HepG2 (cell line): ENCODE results near the gene NELFB. TPM values are rescaled to one million over a fixed set of nuclear protein-coding genes. Genes with fewer than 3 reads are reported as not detected.

Source experiments
- DPF2 ChIP-seq: sonication (generic); formaldehyde crosslinking; IDR thresholded peaks from 2 replicates; pipeline ENCODE4 v1.4.0; 2020; ENCODE audit warnings: mild to moderate bottlenecking, low read depth, missing genetic modification reagents, borderline replicate concordance
- DRAP1 ChIP-seq: IDR thresholded peaks from 2 replicates; pipeline ENCODE4 v1.6.1; 2016; ENCODE audit warnings: missing genetic modification reagents, missing compliant biosample characterization
- FOXM1 ChIP-seq: sonication (generic); formaldehyde crosslinking; IDR thresholded peaks from 2 replicates; pipeline ENCODE4 v1.5.0; 2020; ENCODE audit warnings: missing genetic modification reagents
- FOXO1 ChIP-seq: sonication (generic); formaldehyde crosslinking; IDR thresholded peaks from 2 replicates; pipeline ENCODE4 v1.4.0; 2020; ENCODE audit warnings: missing genetic modification reagents
- GATAD2A ChIP-seq: IDR thresholded peaks from 2 replicates; pipeline ENCODE4 v1.6.1; 2016
- HNF4A ChIP-seq: sonication (generic); formaldehyde crosslinking; IDR thresholded peaks from 2 replicates; pipeline ENCODE4 v1.4.0; 2020; ENCODE audit warnings: missing genetic modification reagents
- MAFK ChIP-seq, 2 experiments: IDR thresholded peaks in 1 of 2; conservative IDR thresholded peaks in 1 of 2; 2 replicates each; pipeline ENCODE4 v1.6.1; 2011; ENCODE audit warnings: improper control_type of control experiment in 2 of 2, low read length in 2 of 2
- NCOA1 ChIP-seq: sonication (generic); formaldehyde crosslinking; IDR thresholded peaks from 2 replicates; pipeline ENCODE4 v1.9.0; 2021; ENCODE audit warnings: missing genetic modification reagents
- RBM39 ChIP-seq: fragments of 200-400 bp; formaldehyde crosslinking; IDR thresholded peaks from one replicate; pipeline ENCODE4 v1.6.1; 2018; ENCODE audit warnings: antibody characterized with exemption, mild to moderate bottlenecking, low read depth, low read length; ENCODE audit not compliant: poor library complexity, severe bottlenecking
- REL ChIP-seq: sonication (generic); formaldehyde crosslinking; conservative IDR thresholded peaks from 2 replicates; pipeline ENCODE4 v1.8.0; 2022; ENCODE audit warnings: mild to moderate bottlenecking, missing genetic modification reagents, moderate library complexity
- RFXANK ChIP-seq: IDR thresholded peaks from 2 replicates; pipeline ENCODE4 v1.6.1; 2016
- SNAPC5 ChIP-seq: sonication (generic); formaldehyde crosslinking; IDR thresholded peaks from 2 replicates; pipeline ENCODE4 v1.8.1; 2023; ENCODE audit warnings: mild to moderate bottlenecking, missing genetic modification reagents, borderline replicate concordance
- ZBTB14 ChIP-seq: sonication (generic); formaldehyde crosslinking; IDR thresholded peaks from 2 replicates; pipeline ENCODE4 v1.4.0; 2020; ENCODE audit warnings: missing genetic modification reagents
- ZNF350 ChIP-seq: sonication (generic); formaldehyde crosslinking; IDR thresholded peaks from 2 replicates; pipeline ENCODE4 v1.4.0; 2020; ENCODE audit warnings: mild to moderate bottlenecking, low read depth, missing genetic modification reagents, borderline replicate concordance
- ZNF646 ChIP-seq: sonication (generic); formaldehyde crosslinking; IDR thresholded peaks from 2 replicates; pipeline ENCODE4 v1.9.0; 2021; ENCODE audit warnings: mild to moderate bottlenecking, missing genetic modification reagents
- polyA plus RNA-seq, 8 experiments: library from polyadenylated mRNA; depleted of rRNA in 3 of 8; stranded (reverse) in 7 of 8; unstranded in 1 of 8; fragments of >200 nt; fragmentation: Illumina TruSeq in 4 of 8; extraction: Trizol in 4 of 8; gene quantifications; 2 replicates each; pipeline versions ENCODE4 v1.2.1 to v1.2.3, GENCODE V29; 2011 to 2016; ENCODE audit warnings: low read depth in 4 of 8, missing spikeins in 1 of 8, mixed read lengths in 1 of 8; ENCODE audit not compliant: insufficient read depth in 1 of 8
- total RNA-seq, 5 experiments: library from RNA; depleted of rRNA; stranded (reverse); fragments of >200 nt; fragmentation: Illumina TruSeq; extraction: Trizol; gene quantifications; 2 replicates each; pipeline ENCODE4 v1.2.3, GENCODE V29; 2016; ENCODE audit warnings: low read depth in 1 of 5
- TF ChIP-seq, protein P1 (sequence below): IDR thresholded peaks from 2 replicates; pipeline ENCODE4 v1.6.1; 2012; ENCODE audit warnings: low read length, improper control_type of control experiment
- TF ChIP-seq, protein P2 (sequence below): sonication (generic); formaldehyde crosslinking; IDR thresholded peaks from 2 replicates; pipeline ENCODE4 v1.4.0; 2020; ENCODE audit warnings: mild to moderate bottlenecking, missing genetic modification reagents

NELFB gene
- total and polyA plus RNA-seq, 2 of the 13 experiments (the other 11 are each of a cell fraction or from before 2014, with no cell fraction given), result 26.5 to 45.8 TPM

DNA sequence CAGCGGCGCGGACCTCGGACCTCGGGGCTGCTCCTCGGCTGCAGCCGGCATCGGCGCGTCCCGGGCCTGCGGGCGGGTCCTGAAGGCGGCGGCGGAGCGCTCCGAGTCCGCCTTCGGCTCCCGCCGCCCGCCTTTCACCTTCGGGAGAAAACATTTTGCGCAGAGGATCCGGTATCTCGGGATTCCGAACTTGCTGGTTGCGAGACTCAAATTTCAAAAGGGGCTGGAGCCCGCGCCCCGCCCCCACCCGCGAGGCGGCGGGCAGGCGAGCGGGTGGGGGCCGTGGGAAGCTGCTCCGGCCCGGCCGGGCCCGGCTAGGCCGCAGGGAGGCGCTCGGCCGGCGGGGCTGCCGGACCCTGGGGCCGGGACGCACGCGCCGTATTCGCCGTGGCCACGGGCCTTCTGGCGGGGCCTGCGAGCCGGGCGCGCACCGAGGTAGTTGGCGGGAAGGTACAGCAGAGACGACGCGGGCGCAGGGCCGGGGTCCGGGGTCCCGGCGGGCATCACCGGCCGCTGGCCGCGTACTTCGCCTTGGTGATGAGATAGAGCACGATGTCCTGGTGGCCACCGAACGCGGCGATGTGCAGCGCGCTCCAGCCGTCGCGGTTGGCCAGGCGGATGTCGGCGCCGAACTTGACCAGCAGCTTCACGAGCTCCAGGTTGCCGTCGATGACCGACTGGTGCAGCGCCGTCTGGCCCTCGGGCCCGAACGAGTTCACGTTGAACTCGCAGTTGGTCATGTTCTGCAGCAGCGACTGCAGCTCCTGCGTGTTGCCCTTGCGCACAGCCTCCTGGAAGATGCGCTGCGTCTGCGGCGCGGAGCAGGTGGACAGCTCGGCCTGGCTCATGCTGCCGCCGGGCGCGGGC is 46.2 kb downstream of the NELFB start (continued):
- TF ChIP-seq, protein P1, sequence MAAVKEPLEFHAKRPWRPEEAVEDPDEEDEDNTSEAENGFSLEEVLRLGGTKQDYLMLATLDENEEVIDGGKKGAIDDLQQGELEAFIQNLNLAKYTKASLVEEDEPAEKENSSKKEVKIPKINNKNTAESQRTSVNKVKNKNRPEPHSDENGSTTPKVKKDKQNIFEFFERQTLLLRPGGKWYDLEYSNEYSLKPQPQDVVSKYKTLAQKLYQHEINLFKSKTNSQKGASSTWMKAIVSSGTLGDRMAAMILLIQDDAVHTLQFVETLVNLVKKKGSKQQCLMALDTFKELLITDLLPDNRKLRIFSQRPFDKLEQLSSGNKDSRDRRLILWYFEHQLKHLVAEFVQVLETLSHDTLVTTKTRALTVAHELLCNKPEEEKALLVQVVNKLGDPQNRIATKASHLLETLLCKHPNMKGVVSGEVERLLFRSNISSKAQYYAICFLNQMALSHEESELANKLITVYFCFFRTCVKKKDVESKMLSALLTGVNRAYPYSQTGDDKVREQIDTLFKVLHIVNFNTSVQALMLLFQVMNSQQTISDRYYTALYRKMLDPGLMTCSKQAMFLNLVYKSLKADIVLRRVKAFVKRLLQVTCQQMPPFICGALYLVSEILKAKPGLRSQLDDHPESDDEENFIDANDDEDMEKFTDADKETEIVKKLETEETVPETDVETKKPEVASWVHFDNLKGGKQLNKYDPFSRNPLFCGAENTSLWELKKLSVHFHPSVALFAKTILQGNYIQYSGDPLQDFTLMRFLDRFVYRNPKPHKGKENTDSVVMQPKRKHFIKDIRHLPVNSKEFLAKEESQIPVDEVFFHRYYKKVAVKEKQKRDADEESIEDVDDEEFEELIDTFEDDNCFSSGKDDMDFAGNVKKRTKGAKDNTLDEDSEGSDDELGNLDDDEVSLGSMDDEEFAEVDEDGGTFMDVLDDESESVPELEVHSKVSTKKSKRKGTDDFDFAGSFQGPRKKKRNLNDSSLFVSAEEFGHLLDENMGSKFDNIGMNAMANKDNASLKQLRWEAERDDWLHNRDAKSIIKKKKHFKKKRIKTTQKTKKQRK, result no peak
- TF ChIP-seq ZBTB14 (CRISPR knock-in tag), result no peak
- TF ChIP-seq RBM39, result peak; percentile 58
- TF ChIP-seq RFXANK (CRISPR knock-in tag), result no peak
- TF ChIP-seq, protein P2, sequence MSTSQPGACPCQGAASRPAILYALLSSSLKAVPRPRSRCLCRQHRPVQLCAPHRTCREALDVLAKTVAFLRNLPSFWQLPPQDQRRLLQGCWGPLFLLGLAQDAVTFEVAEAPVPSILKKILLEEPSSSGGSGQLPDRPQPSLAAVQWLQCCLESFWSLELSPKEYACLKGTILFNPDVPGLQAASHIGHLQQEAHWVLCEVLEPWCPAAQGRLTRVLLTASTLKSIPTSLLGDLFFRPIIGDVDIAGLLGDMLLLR, result peak; percentile 37; the same call in 1 of the 2 replicates
- no peak for TF ChIP-seq NCOA1 (CRISPR knock-in tag)
- TF ChIP-seq GATAD2A (CRISPR knock-in tag), result no peak
- TF ChIP-seq ZNF646, result no peak
- TF ChIP-seq DPF2 (CRISPR knock-in tag), result no peak
- no peak for TF ChIP-seq ZNF350
- TF ChIP-seq FOXM1 (CRISPR knock-in tag), result no peak
- TF ChIP-seq SNAPC5 (CRISPR knock-in tag), result no peak
- 0 out of 2 replicates have a peak, but pooled peaks have one; percentile 54 for TF ChIP-seq REL (CRISPR knock-in tag)
- no peak for TF ChIP-seq DRAP1 (CRISPR knock-in tag)
- TF ChIP-seq FOXO1 (CRISPR knock-in tag), result no peak
- no peak for TF ChIP-seq HNF4A
- TF ChIP-seq MAFK (conservative IDR thresholded peaks at IDR 0.05 in 1 of 2, IDR thresholded peaks at IDR 0.05 in 1 of 2; ENCODE audit: low read length in 2 of 2), result no peak
